ENCODE measurements around the gene MAN2A2.
"Not testable (repeated sequence)": the region's sequence is repeated elsewhere in the genome, so short reads cannot be mapped to it uniquely, and the experiment has no call there.

Gene MAN2A2

DNA sequence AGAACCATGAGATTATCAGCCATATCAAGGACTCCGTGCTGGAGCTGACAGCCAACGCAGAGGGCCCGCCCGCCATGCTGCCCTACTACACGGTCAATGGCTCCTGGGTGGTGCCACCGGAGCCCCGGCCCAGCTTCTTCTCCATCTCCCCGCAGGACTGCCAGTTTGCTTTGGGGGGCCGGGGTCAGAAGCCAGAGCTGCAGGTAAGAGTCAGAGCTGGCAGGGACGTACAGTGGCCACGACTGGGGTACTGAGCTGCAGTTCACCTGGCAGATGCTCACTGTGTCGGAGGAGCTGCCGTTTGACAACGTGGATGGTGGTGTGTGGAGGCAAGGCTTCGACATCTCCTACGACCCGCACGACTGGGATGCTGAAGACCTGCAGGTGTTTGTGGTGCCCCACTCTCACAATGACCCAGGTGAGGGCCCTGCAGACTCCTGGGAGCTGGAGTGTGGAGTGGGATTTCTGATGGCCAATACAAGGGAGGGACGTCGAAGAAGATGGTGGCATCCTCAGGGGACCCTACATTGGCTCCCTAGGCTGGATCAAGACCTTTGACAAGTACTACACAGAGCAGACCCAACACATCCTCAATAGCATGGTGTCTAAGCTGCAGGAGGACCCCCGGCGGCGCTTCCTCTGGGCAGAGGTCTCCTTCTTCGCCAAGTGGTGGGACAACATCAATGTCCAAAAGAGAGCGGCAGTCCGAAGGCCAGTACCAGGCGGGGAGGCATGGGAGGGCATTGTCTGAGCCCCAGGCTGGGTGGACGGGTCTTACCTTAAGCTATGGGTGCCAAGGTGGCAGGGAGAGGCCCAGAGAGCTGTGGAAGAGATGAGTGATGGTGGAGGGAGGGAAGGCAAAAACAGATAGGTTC, 2.4 kb downstream of the MAN2A2 start:
- no peak for FAIRE-seq

GRCh38 chr15:90906181-90906849, 3.2 kb downstream of the MAN2A2 start:
- no peak for FAIRE-seq

- FAIRE-seq = no peak
Observed at GRCh38 chr15:90907051-90907660, 4.1 kb downstream of the MAN2A2 start.

DNA sequence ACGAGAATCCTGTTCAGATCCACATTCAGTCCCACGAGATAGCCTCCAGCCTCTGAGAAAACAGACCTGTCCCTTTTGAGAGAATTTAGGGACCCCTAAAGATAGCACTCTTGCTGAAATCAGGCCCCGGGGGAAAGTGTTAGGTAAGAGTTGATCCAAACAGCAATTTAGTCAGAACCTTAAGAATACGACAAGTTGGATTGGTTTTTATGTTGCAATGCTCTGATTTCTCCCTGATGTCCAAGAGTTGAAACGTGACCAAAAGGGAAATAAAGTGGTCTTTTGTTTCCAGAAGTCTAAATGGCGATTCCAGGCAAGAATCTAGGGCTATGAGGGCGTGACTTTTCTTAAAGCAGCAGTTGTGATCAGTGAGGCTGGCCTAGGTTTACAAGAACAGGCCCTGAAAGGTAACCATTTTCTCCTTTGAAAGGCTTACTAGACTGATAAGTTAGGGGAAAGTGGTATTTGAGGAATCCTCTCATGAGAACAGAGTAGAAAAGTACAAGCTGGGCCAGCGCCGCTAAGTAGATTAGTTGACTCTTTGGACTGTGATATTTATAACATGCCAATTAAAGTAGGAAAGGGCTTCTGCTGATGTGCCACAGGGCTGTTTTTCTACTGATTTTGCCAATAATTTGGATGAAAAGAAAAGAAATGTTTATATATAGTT, 4.9 kb downstream of the MAN2A2 start:
- no peak for FAIRE-seq

DNA sequence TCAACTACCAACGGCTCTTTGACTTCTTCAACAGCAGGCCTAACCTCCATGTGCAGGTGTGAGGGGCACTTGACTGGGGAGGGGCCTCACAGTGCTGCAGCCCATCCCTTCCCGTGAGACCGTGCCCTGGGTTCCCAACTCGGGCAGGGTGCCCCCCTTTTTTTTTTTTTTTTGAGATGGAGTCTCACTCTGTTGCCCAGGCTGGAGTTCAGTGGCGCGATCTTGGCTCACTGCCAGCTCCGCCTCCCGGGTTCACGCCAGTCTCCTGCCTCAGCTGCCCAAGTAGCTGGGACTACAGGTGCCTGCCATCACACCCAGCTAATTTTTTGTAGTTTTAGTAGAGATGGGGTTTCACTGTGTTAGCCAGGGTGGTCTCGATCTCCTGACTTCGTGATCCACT, 6.3 kb downstream of the MAN2A2 start:
- FAIRE-seq = not testable (repeated sequence)

- FAIRE-seq = no peak
Observed at GRCh38 chr15:90909976-90910375, 6.9 kb downstream of the MAN2A2 start.

DNA sequence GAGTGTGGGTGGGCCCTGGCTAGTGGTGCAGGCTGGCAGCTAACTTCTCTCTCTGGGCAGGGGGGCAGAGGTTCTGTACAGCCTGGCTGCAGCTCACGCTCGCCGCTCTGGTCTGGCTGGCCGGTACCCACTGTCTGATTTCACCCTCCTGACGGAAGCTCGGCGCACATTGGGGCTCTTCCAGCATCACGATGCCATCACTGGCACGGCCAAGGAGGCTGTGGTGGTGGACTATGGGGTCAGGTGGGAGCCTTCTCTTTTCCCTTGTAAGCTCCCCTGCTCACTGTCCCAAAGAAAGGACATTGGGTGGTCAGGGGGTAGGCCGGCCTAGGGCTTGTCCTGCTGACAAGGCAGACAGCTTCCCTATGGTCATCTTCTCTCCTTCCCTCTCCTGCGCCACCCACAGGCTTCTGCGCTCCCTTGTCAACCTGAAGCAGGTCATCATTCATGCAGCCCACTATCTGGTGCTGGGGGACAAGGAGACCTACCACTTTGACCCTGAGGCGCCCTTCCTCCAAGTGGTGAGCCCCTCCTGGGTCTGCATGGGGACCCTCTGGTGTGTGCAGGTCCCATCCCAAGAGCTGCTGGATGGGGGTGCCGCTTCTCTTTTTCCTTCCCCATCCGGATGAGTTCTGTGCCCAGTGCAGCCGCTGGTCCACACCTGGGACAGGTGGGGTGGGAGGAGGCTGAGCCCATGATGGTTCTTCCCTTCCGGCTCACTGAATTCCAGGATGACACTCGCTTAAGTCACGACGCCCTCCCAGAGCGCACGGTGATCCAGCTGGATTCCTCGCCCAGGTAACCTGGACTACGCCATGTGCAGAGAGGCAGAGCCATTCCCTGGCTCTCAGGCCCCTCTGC, 7.6 kb downstream of the MAN2A2 start:
- no peak for FAIRE-seq

- FAIRE-seq = no peak
Observed at GRCh38 chr15:90911302-90911623, 8.2 kb downstream of the MAN2A2 start.

- FAIRE-seq = no peak
Observed at GRCh38 chr15:90911906-90912769, 9.0 kb downstream of the MAN2A2 start.

DNA sequence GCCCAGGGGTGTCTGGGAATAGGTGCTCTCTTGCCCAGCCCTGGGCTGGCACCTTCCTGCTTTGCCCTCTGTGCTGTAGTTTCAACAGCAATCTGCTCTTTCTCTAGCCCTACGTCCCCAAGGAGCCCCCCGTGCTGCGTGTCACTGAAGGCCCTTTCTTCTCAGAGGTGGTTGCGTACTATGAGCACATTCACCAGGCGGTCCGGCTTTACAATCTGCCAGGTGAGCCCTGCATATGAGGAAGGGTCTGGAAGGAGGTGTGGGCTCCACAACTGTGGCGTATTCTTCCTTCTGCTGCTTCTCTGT, 9.6 kb downstream of the MAN2A2 start:
- FAIRE-seq = no peak

DNA sequence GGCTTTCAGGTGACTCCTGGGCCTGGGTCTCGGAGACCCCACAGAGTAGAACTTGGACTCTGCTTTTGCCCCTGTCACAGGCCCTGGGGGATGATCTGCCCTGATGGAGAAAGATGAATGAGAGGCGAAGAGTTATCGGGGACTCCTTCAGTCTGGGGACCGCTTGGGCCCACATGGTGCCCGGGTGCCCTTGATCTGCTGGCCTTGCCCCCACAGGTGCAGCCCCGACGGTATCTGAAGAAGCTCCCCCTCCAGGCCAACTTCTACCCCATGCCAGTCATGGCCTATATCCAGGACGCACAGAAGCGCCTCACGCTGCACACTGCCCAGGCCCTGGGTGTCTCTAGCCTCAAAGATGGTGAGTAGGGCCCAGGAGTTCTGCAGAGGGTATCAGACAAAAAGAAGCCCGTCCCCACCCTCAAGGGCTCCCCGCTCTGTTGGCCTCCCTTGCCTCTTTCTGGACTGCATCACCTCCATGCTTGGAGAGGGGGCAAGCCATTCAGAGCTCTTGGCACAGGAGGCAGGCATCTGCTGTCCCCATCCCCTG, 10.4 kb downstream of the MAN2A2 start:
- FAIRE-seq = no peak

- FAIRE-seq = no peak
Observed at GRCh38 chr15:90914305-90915080, 11.4 kb downstream of the MAN2A2 start.

DNA sequence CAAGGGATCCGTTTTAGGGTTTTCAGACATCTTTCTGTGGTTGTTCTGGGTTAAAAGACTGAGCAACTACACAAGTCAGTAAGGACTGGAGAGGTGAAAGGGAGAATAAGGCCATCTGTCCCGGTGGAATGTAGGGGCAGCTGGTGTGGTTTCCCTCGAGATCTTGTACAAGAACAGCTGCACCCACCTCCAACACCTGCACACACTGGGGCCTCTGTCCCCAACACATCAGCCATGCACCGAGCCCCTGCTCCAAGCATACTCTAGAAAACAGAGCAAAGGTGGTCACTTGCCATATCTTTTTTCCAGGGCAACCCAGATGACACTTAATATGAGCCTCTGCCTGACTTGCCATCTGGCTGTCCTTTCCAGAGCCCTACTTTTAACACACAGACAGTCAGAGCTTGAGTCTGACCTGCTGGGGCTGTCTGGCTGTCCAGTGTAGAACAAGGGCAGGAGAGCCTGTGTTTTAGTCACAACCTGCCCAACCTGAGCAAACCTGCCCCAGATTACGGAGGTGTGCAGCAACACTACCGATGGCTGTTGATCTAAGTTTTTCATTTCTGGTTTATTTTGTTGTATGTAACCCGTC, 12.2 kb downstream of the MAN2A2 start:
- FAIRE-seq = no peak

DNA sequence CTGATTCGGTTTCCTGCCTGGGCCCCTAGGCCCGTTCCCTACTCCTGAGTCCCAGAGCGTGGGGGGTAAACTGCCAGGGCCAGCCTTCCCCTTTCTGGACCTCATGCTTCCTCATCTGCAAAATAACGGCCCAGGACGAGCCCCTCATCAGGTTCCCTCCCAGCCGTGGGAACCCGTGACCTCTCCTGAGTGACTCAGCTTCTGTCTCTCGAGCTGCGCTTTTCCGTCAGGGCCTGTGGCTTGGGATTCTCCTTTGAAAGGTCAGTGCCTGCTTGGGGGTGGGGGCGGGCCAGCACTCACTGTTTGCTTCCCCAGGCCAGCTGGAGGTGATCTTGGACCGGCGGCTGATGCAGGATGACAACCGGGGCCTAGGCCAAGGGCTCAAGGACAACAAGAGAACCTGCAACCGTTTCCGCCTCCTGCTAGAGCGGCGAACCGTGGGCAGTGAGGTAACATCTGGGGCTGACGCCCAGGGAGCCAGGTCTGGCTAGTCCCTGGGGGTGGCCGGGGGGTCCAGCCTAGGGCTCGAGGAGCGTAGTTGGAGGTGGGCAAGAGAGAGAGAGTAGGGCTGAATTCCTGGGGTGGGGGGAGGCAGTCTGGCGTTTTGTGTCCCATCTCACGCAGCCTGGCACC, 12.8 kb downstream of the MAN2A2 start:
- no peak for FAIRE-seq

DNA sequence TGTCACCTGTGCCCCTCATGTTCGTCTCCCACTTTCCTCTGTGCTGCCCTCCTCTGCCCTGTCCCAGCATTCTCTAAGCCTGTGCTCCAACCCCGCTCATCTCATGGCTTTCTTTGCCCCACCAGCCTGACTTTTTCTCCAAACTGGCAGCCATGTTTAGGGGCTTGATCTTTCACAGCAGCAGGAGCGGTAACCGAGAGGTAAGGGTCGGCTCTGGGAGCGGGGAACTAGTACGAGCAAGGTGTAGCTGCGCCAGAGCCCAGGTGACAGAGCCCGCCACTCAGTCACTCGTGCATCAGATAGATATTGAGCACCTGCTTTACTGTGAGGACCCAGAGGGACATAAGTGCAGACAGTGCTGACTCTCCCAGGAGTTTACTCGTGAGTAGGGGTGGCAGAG, 13.4 kb downstream of the MAN2A2 start:
- FAIRE-seq = no peak

- no peak for FAIRE-seq
Observed at GRCh38 chr15:90917569-90917968, 14.5 kb downstream of the MAN2A2 start.

DNA sequence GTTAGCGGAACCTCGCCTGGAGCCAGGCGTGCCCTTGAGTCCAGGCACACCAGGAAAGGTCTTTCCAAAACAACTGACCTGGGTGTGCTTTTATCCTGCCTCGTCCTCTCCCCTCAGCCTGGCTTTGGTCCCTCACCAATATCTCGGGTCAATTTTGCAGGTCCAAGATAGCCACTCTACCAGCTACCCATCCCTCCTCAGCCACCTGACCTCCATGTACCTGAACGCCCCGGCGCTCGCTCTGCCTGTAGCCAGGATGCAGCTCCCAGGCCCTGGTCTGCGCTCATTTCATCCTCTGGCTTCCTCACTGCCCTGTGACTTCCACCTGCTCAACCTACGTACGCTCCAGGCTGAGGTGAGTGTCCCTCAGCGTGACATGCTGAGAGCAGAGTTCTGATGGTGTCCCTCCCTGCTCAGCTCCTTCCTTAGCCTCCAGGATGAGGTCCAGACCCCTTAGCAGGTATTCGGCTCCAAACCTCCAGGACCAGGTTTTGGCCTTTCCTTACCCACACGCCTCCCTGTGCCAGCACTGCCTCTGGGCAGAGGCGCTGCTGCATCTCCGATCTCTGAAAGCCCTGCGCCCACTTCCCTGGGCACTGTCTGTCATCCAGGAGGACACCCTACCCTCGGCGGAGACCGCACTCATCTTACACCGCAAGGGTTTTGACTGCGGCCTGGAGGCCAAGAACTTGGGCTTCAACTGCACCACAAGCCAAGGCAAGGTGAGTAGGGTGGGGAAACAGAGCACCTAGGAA, 15.1 kb downstream of the MAN2A2 start:
- no peak for FAIRE-seq

- no peak for FAIRE-seq
Observed at GRCh38 chr15:90918835-90919234, 15.7 kb downstream of the MAN2A2 start.

DNA sequence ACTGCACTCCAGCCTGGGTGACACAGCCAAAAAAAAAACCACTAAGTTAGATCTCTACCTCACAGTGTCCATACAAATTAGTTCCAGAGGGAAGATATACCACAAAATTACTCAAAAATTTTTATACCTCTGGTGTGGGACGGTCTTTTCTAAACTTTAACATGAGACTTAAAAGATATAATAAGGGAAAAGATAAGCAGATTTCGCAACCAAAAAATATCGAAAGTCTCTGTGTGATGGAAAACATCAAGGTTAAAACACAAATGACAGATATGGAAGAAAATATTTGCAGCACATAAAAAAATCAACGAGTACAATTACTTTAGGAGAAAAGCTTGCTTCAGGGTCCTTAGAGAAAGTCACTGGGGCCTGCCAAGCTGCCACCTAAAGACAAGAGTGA, 18.8 kb downstream of the MAN2A2 start:
- FAIRE-seq = no peak
